BE2C (cell line): Measurements from ENCODE around the gene PLEKHG1.

ENCODE experiments used
- DNase-seq: peaks from one replicate; pipeline ENCODE4 v3.0.0-alpha.2; 2020
- H3K27me3 ChIP-seq: fragments of 250-450 bp; sonication (Bioruptor Pico); 2 replicates; pipeline ENCODE4 v1.5.1; 2020; ENCODE audit warnings: mild to moderate bottlenecking
- H3K36me3 ChIP-seq: fragments of 250-450 bp; sonication (Bioruptor Pico); 2 replicates; pipeline ENCODE4 v1.5.1; 2020; ENCODE audit warnings: mild to moderate bottlenecking
- H3K4me1 ChIP-seq: fragments of 250-450 bp; sonication (Bioruptor Pico); 2 replicates; pipeline ENCODE4 v1.5.1; 2020
- H3K4me3 ChIP-seq: 2 replicates; pipeline ENCODE4 v1.5.1; 2011; ENCODE audit warnings: low read depth, low read length
- H3K9me3 ChIP-seq: fragments of 250-450 bp; sonication (Bioruptor Pico); 2 replicates; pipeline ENCODE4 v1.5.1; 2020
- CTCF ChIP-seq: IDR thresholded peaks from 2 replicates; pipeline ENCODE4 v1.5.1; 2012; ENCODE audit warnings: mild to moderate bottlenecking, low read depth, low read length

The PLEKHG1 gene

GRCh38 chr6:150573041-150573681 lies 26.5 kb upstream of the PLEKHG1 start:
- Histone ChIP-seq H3K9me3 (no peaks in the 10 kb centered on the region), H3K36me3 (no peaks in the 10 kb centered on the region), H3K4me3 (no peak overlapping the region), H3K4me1 (no peaks in the 10 kb centered on the region), H3K27me3 (no peaks in the 10 kb centered on the region)
- TF ChIP-seq CTCF = no peak
- DNase-seq = no peak

DNA sequence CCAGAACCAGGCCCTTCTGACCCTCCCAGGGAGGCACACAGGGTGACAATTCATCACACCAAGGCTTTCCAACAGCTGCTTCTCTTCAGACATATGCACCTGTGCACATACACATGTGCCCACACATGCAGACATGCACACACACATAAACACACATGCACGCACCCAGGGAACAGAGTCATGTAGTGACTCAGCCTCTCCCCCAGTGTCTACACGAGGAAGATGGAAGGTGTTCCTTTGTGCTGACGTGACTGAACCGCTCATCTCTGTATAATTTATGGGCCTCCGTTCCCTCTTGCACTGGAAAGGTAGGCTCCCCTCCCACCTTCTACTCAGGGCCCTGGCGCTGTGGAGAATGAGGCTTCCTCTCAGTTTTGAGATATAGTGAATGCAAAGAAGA lies 23.8 kb upstream of the PLEKHG1 start:
- no peaks in the 10 kb centered on the region for H3K27me3 ChIP-seq
- no peaks in the 10 kb centered on the region for H3K36me3 ChIP-seq
- no peaks in the 10 kb centered on the region for H3K9me3 ChIP-seq
- no peak overlapping the region for H3K4me3 ChIP-seq
- DNase-seq = no peak
- TF ChIP-seq CTCF = no peak
- no peaks in the 10 kb centered on the region for H3K4me1 ChIP-seq

- no peaks in the 10 kb centered on the region for H3K36me3 ChIP-seq
- H3K4me3 ChIP-seq = no peak overlapping the region
- no peaks in the 10 kb centered on the region for H3K4me1 ChIP-seq
- no peaks in the 10 kb centered on the region for H3K27me3 ChIP-seq
- TF ChIP-seq CTCF = no peak
- no peaks in the 10 kb centered on the region for H3K9me3 ChIP-seq
- no peak for DNase-seq
Observed at GRCh38 chr6:150576651-150577226, 22.9 kb upstream of the PLEKHG1 start.

GRCh38 chr6:150579611-150580010 lies 20.1 kb upstream of the PLEKHG1 start:
- H3K4me3 ChIP-seq = no peak overlapping the region
- TF ChIP-seq CTCF = no peak
- no peak for DNase-seq
- no peaks in the 10 kb centered on the region for H3K9me3 ChIP-seq
- H3K4me1 ChIP-seq = no peaks in the 10 kb centered on the region
- no peaks in the 10 kb centered on the region for H3K27me3 ChIP-seq
- no peaks in the 10 kb centered on the region for H3K36me3 ChIP-seq

DNA sequence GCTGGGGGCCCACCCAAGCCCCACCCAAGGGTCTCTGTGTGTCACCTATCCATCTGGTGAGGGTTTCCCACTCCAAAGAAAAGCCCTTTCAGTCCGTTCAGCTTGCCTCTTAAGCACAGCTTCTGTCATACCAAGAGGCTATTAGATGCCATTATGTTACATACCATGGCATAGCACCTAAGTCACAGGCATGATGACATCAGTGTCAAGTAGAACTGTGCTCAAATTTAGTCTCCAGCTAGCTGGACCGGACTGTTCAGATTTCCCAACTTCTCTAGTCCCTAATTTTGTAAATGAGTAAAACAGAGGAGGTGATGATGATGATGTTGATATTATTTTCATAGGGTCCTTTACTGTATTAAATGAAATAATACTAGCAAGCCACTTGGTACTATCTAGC lies 19.2 kb upstream of the PLEKHG1 start:
- H3K27me3 ChIP-seq = no peaks in the 10 kb centered on the region
- H3K4me1 ChIP-seq = no peaks in the 10 kb centered on the region
- H3K4me3 ChIP-seq = no peak overlapping the region
- no peak for DNase-seq
- no peaks in the 10 kb centered on the region for H3K9me3 ChIP-seq
- H3K36me3 ChIP-seq = no peaks in the 10 kb centered on the region
- no peak for TF ChIP-seq CTCF

GRCh38 chr6:150584065-150584464 lies 15.6 kb upstream of the PLEKHG1 start:
- Histone ChIP-seq H3K9me3 (no peaks in the 10 kb centered on the region), H3K4me1 (no peaks in the 10 kb centered on the region), H3K4me3 (no peak overlapping the region), H3K27me3 (no peaks in the 10 kb centered on the region), H3K36me3 (no peaks in the 10 kb centered on the region)
- DNase-seq = no peak
- TF ChIP-seq CTCF = no peak
